Liver (tissue), 3 donors: ENCODE results near the gene DYSF.

Experiments
- EGR1 ChIP-seq, 2 donors: IDR thresholded peaks; 2 replicates each; pipeline ENCODE4 v1.6.1; 2016 to 2018; ENCODE audit warnings: antibody characterized with exemption in 2 of 2, low read depth in 2 of 2
- FOXA1 ChIP-seq: IDR thresholded peaks from 2 replicates; pipeline ENCODE4 v1.6.1; 2016; ENCODE audit warnings: antibody characterized with exemption
- GABPA ChIP-seq, 2 donors: IDR thresholded peaks in 1 of 2; conservative IDR thresholded peaks in 1 of 2; 2 replicates each; pipeline ENCODE4 v1.6.1; 2016; ENCODE audit warnings: antibody characterized with exemption in 2 of 2, mild to moderate bottlenecking in 1 of 2, moderate library complexity in 1 of 2
- HNF4A ChIP-seq, 2 donors: conservative IDR thresholded peaks; 2 replicates each; pipeline ENCODE4 v1.6.1; 2016; ENCODE audit warnings: antibody characterized with exemption in 2 of 2, mild to moderate bottlenecking in 2 of 2
- JUND ChIP-seq, 2 donors: IDR thresholded peaks; 2 replicates each; pipeline ENCODE4 v1.6.1; 2016; ENCODE audit warnings: antibody characterized with exemption in 2 of 2
- RAD21 ChIP-seq, 2 donors: IDR thresholded peaks; 2 replicates each; pipeline ENCODE4 v1.6.1; 2016; ENCODE audit warnings: antibody characterized with exemption in 2 of 2, mild to moderate bottlenecking in 2 of 2
- SP1 ChIP-seq: IDR thresholded peaks from 2 replicates; pipeline ENCODE4 v1.6.1; 2018; ENCODE audit warnings: antibody characterized with exemption, mild to moderate bottlenecking
- TAF1 ChIP-seq: conservative IDR thresholded peaks from 2 replicates; pipeline ENCODE4 v1.6.1; 2016; ENCODE audit warnings: antibody characterized with exemption, mild to moderate bottlenecking
- YY1 ChIP-seq: IDR thresholded peaks from 2 replicates; pipeline ENCODE4 v1.6.1; 2016; ENCODE audit warnings: antibody characterized with exemption, mild to moderate bottlenecking
- TF ChIP-seq, protein P1 (sequence below): fragments of 150-350 bp; IDR thresholded peaks from 2 replicates; pipeline ENCODE4 v1.5.1; 2017; ENCODE audit warnings: improper control_type of control experiment, low read depth, low read length; ENCODE audit not compliant: missing input control
- TF ChIP-seq, protein P2 (sequence below): IDR thresholded peaks from 2 replicates; pipeline ENCODE4 v1.6.1; 2016; ENCODE audit warnings: antibody characterized with exemption
- TF ChIP-seq, protein P3 (sequence below): IDR thresholded peaks from 2 replicates; pipeline ENCODE4 v1.6.1; 2016; ENCODE audit warnings: antibody characterized with exemption
- donor health status: healthy.
- donor health status: healthy.

DNA sequence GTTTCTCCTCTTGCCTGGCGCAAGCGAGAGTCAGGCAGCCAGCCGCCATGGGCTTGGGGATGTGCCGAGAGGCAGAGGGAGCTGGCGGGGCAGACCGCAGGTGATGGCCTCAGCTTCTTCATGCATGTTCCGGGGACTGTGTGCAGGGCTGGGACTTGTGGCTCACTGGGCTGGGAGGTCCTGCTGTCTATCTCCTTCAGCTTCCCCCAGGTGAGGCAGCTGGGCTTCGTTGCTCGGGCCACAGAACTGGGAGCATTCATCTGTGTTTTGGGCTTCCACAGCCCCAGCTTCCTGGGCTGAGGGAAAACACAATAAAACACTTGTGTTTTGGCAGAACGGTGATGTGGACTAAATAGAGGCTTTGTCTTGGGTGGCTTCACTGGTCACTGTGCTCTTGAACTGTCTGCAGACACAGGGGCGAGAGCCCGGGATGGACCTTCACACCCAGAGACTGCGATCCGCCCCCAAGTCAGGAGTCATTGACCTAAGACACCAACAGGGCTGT, 93.5 kb downstream of the DYSF start:
- no peak for TF ChIP-seq HNF4A (conservative IDR thresholded peaks at IDR 0.05)
- TF ChIP-seq, protein P1, sequence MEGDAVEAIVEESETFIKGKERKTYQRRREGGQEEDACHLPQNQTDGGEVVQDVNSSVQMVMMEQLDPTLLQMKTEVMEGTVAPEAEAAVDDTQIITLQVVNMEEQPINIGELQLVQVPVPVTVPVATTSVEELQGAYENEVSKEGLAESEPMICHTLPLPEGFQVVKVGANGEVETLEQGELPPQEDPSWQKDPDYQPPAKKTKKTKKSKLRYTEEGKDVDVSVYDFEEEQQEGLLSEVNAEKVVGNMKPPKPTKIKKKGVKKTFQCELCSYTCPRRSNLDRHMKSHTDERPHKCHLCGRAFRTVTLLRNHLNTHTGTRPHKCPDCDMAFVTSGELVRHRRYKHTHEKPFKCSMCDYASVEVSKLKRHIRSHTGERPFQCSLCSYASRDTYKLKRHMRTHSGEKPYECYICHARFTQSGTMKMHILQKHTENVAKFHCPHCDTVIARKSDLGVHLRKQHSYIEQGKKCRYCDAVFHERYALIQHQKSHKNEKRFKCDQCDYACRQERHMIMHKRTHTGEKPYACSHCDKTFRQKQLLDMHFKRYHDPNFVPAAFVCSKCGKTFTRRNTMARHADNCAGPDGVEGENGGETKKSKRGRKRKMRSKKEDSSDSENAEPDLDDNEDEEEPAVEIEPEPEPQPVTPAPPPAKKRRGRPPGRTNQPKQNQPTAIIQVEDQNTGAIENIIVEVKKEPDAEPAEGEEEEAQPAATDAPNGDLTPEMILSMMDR, result no peak
- no peak for TF ChIP-seq SP1
- no peak for TF ChIP-seq RAD21 (IDR thresholded peaks at IDR 0.05)
- TF ChIP-seq YY1, result no peak
- TF ChIP-seq, protein P2, sequence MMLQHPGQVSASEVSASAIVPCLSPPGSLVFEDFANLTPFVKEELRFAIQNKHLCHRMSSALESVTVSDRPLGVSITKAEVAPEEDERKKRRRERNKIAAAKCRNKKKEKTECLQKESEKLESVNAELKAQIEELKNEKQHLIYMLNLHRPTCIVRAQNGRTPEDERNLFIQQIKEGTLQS, result no peak
- TF ChIP-seq FOXA1, result no peak
- no peak for TF ChIP-seq EGR1 (IDR thresholded peaks at IDR 0.05; ENCODE audit: low read depth in 2 of 2)
- TF ChIP-seq TAF1, result no peak
- TF ChIP-seq, protein P3, sequence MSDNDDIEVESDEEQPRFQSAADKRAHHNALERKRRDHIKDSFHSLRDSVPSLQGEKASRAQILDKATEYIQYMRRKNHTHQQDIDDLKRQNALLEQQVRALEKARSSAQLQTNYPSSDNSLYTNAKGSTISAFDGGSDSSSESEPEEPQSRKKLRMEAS, result no peak
- no peak for TF ChIP-seq JUND (IDR thresholded peaks at IDR 0.05)
- TF ChIP-seq GABPA (IDR thresholded peaks at IDR 0.05 in 1 of 2, conservative IDR thresholded peaks at IDR 0.05 in 1 of 2), result no peak
